ENCODE results near the gene TRMU.

- TF ChIP-seq CTCF (conservative IDR thresholded peaks at IDR 0.05) (no peak), ZFX (IDR thresholded peaks at IDR 0.05) (no peak)
Measured at GRCh38 chr22:46351767-46352166, 16.3 kb downstream of the TRMU start.
